NB4 (cell line): ENCODE data around the gene AEBP2.

ENCODE experiments used
- CTCF ChIP-seq: IDR thresholded peaks from one replicate; pipeline ENCODE4 v1.5.1; 2012; ENCODE audit warnings: low read depth, low read length
- MAX ChIP-seq: IDR thresholded peaks from 2 replicates; pipeline ENCODE4 v1.6.1; 2011; ENCODE audit warnings: low read depth, low read length
- POLR2A ChIP-seq: IDR thresholded peaks from 2 replicates; pipeline ENCODE4 v1.6.1; 2011; ENCODE audit warnings: mild to moderate bottlenecking; ENCODE audit not compliant: insufficient read length; ENCODE audit errors: extremely low read depth

GRCh38 chr12:19544353-19544752, 105.1 kb downstream of the AEBP2 start:
- no peak for TF ChIP-seq MAX
- no peak for TF ChIP-seq CTCF
- TF ChIP-seq POLR2A: no peak
